SK-N-SH (cell line): ENCODE results near the gene KCNJ8. TPM values are rescaled to one million over a fixed set of nuclear protein-coding genes. Genes with fewer than 3 reads are reported as not detected.

Experiments
- CTCF ChIA-PET: fragments of 300-600, 350-600 bp; formaldehyde crosslinking; extraction: SDS; loops from one replicate; lab custom pipeline; 2021; lab: Yijun Ruan, JAX
- POLR2A ChIA-PET: fragments of 350-600 bp; sonication (Branson Sonifier 250); formaldehyde crosslinking; extraction: SDS; loops from one replicate; lab custom pipeline; 2020; ENCODE audit warnings: antibody characterized with exemption, inconsistent platforms; lab: Yijun Ruan, JAX
- DNase-seq: peaks from one replicate; pipeline ENCODE4 v3.0.0; 2012
- H2AFZ ChIP-seq: fragments of 200-600 bp; sonication (generic); 2 replicates; pipeline ENCODE4 v1.8.1; 2016; ENCODE audit warnings: antibody characterized with exemption, mild to moderate bottlenecking, low read depth
- H3F3A ChIP-seq: fragments of 200-600 bp; sonication (generic); replicated peaks from 2 replicates; pipeline ENCODE3; 2016; ENCODE audit warnings: antibody characterized with exemption, mild to moderate bottlenecking; ENCODE audit not compliant: insufficient read depth
- H3K27ac ChIP-seq, 2 experiments: fragments of 200-500 bp in 1 of 2; fragments of 200-600 bp in 1 of 2; sonication (Bioruptor generic) in 1 of 2; sonication (generic), shearing (Covaris generic) in 1 of 2; 2 replicates each; pipeline versions ENCODE4 v1.5.1 to v1.6.1; 2014 to 2016; ENCODE audit warnings: low read depth in 2 of 2, inconsistent platforms in 1 of 2, low read length in 1 of 2, mild to moderate bottlenecking in 1 of 2, mixed read lengths in 1 of 2
- H3K27me3 ChIP-seq: fragments of 200-600 bp; sonication (generic), shearing (Covaris generic); 2 replicates; pipeline ENCODE4 v1.6.1; 2016; ENCODE audit warnings: mixed run types; ENCODE audit not compliant: insufficient read depth
- H3K36me3 ChIP-seq, 2 experiments: fragments of 200-500 bp in 1 of 2; fragments of 200-600 bp in 1 of 2; sonication (Bioruptor generic) in 1 of 2; sonication (generic) in 1 of 2; replicated peaks in 1 of 2; 2 replicates each; pipeline versions ENCODE3 to v1.5.1; 2014 to 2016; ENCODE audit warnings: low read length in 1 of 2, mild to moderate bottlenecking in 1 of 2; ENCODE audit not compliant: insufficient read depth in 2 of 2, control insufficient read depth in 1 of 2
- H3K4me1 ChIP-seq, 2 experiments: fragments of 200-500 bp in 1 of 2; fragments of 200-600 bp in 1 of 2; sonication (Bioruptor generic) in 1 of 2; sonication (generic), shearing (Covaris generic) in 1 of 2; 2 replicates each; pipeline versions ENCODE4 v1.5.1 to v1.6.1; 2014 to 2016; ENCODE audit warnings: low read depth in 1 of 2, low read length in 1 of 2, mixed run types in 1 of 2; ENCODE audit not compliant: insufficient read depth in 2 of 2, control insufficient read depth in 1 of 2
- H3K4me2 ChIP-seq: fragments of 200-600 bp; sonication (generic), shearing (Covaris generic); 2 replicates; pipeline ENCODE4 v1.6.1; 2017; ENCODE audit warnings: mixed run types
- H3K4me3 ChIP-seq, 2 experiments: fragments of 200-500 bp in 1 of 2; fragments of 200-600 bp in 1 of 2; sonication (Bioruptor generic) in 1 of 2; sonication (generic), shearing (Covaris generic) in 1 of 2; 2 replicates each; pipeline versions ENCODE4 v1.5.1 to v1.8.1; 2014 to 2016; ENCODE audit warnings: low read depth in 2 of 2, inconsistent platforms in 1 of 2, low read length in 1 of 2, mild to moderate bottlenecking in 1 of 2, mixed read lengths in 1 of 2, moderate library complexity in 1 of 2
- H3K79me2 ChIP-seq: fragments of 200-600 bp; sonication (generic); 2 replicates; pipeline ENCODE4 v1.8.1; 2017; ENCODE audit warnings: mild to moderate bottlenecking; ENCODE audit not compliant: insufficient read depth
- H3K9ac ChIP-seq: fragments of 200-600 bp; sonication (generic); 2 replicates; pipeline ENCODE4 v1.6.1; 2017; ENCODE audit warnings: mixed run types
- H3K9me2 ChIP-seq: fragments of 200-600 bp; sonication (generic); 2 replicates; pipeline ENCODE4 v1.6.1; 2017; ENCODE audit warnings: mixed run types
- H3K9me3 ChIP-seq: fragments of 200-600 bp; sonication (generic); 2 replicates; pipeline ENCODE4 v1.6.1; 2017; ENCODE audit warnings: mixed run types, mild to moderate bottlenecking, moderate library complexity
- H4K20me1 ChIP-seq: fragments of 200-600 bp; sonication (generic); 2 replicates; pipeline ENCODE4 v1.6.1; 2017; ENCODE audit warnings: mild to moderate bottlenecking, mixed run types; ENCODE audit not compliant: insufficient read depth
- CHD2 ChIP-seq: fragments of 150-350 bp; IDR thresholded peaks from 2 replicates; pipeline ENCODE4 v1.6.1; 2018; ENCODE audit warnings: low read length; ENCODE audit not compliant: partially characterized antibody
- GATA2 ChIP-seq: sonication (generic); formaldehyde crosslinking; IDR thresholded peaks from 2 replicates; pipeline ENCODE4 v1.5.0; 2020; ENCODE audit warnings: mild to moderate bottlenecking, missing genetic modification reagents
- RFX5 ChIP-seq: IDR thresholded peaks from 2 replicates; pipeline ENCODE4 v1.6.1; 2012; ENCODE audit warnings: mild to moderate bottlenecking, improper control_type of control experiment, low read length
- SIN3A ChIP-seq: IDR thresholded peaks from 2 replicates; pipeline ENCODE4 v1.6.1; 2012; ENCODE audit warnings: low read depth, mild to moderate bottlenecking, low read length, moderate library complexity, borderline replicate concordance
- TAF1 ChIP-seq: IDR thresholded peaks from 2 replicates; pipeline ENCODE4 v1.6.1; 2012; ENCODE audit warnings: low read depth, mild to moderate bottlenecking, low read length, moderate library complexity, borderline replicate concordance
- YY1 ChIP-seq: IDR thresholded peaks from 2 replicates; pipeline ENCODE4 v1.4.0; 2012; ENCODE audit warnings: low read depth, mild to moderate bottlenecking
- WGBS: methylation state at CpG from one replicate; pipeline ENCODE4 v1.1.6; 2017; ENCODE audit warnings: low lambda C conversion rate; 5-methylcytosine and 5-hydroxymethylcytosine counted together
- polyA plus RNA-seq, 3 experiments: library from polyadenylated mRNA; depleted of rRNA; stranded (reverse); fragments of >200 nt; gene quantifications; 2 replicates each; pipeline ENCODE4 v1.2.3, GENCODE V29; 2012
- TF ChIP-seq, protein P1 (sequence below): IDR thresholded peaks from 2 replicates; pipeline ENCODE4 v1.4.0; 2012; ENCODE audit warnings: low read depth, borderline replicate concordance
- TF ChIP-seq, protein P2 (sequence below): IDR thresholded peaks from 2 replicates; pipeline ENCODE4; 2012
- TF ChIP-seq, protein P3 (sequence below): fragments of 200-600 bp; sonication (generic); IDR thresholded peaks from 2 replicates; pipeline ENCODE4 v1.6.1; 2017; ENCODE audit warnings: antibody characterized with exemption, mild to moderate bottlenecking, moderate library complexity
- TF ChIP-seq, protein P4 (sequence below): IDR thresholded peaks from 2 replicates; pipeline ENCODE4 v1.6.1; 2012; ENCODE audit warnings: mild to moderate bottlenecking, low read depth, low read length, moderate library complexity

KCNJ8 gene
- polyA plus RNA-seq, 1 of the 3 experiments (the other 2 are of a cell fraction): 0.15 TPM

DNA sequence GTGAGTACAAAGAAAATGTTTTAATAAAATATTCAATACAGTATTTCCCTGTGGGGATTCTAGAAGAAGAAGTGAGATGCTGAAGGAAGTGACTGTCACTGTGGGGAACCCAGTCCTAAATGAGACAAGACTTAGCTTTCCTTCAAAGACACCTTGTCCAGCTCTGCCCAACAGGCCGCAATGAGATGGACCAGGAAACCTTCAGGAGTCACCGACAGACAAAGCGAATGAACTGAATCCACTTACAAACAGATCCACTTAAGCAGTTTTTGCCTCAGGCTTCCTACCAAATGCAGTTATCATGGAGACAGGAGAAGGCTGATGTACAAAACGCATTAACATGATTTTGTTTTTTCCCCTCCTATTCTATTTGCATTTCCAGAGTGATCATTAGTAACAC lies 9.6 kb downstream of the KCNJ8 start (continued):
- TF ChIP-seq, protein P1, sequence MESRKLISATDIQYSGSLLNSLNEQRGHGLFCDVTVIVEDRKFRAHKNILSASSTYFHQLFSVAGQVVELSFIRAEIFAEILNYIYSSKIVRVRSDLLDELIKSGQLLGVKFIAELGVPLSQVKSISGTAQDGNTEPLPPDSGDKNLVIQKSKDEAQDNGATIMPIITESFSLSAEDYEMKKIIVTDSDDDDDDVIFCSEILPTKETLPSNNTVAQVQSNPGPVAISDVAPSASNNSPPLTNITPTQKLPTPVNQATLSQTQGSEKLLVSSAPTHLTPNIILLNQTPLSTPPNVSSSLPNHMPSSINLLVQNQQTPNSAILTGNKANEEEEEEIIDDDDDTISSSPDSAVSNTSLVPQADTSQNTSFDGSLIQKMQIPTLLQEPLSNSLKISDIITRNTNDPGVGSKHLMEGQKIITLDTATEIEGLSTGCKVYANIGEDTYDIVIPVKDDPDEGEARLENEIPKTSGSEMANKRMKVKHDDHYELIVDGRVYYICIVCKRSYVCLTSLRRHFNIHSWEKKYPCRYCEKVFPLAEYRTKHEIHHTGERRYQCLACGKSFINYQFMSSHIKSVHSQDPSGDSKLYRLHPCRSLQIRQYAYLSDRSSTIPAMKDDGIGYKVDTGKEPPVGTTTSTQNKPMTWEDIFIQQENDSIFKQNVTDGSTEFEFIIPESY: no peak
- TF ChIP-seq, protein P2, sequence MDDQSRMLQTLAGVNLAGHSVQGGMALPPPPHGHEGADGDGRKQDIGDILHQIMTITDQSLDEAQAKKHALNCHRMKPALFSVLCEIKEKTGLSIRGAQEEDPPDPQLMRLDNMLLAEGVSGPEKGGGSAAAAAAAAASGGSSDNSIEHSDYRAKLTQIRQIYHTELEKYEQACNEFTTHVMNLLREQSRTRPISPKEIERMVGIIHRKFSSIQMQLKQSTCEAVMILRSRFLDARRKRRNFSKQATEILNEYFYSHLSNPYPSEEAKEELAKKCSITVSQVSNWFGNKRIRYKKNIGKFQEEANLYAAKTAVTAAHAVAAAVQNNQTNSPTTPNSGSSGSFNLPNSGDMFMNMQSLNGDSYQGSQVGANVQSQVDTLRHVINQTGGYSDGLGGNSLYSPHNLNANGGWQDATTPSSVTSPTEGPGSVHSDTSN: no peak
- no peak for TF ChIP-seq TAF1
- TF ChIP-seq GATA2: peak; percentile 28; the same call in 1 of the 2 replicates
- peak; percentile 10 for TF ChIP-seq CHD2
- TF ChIP-seq, all 33 proteins: peak for 6

DNA sequence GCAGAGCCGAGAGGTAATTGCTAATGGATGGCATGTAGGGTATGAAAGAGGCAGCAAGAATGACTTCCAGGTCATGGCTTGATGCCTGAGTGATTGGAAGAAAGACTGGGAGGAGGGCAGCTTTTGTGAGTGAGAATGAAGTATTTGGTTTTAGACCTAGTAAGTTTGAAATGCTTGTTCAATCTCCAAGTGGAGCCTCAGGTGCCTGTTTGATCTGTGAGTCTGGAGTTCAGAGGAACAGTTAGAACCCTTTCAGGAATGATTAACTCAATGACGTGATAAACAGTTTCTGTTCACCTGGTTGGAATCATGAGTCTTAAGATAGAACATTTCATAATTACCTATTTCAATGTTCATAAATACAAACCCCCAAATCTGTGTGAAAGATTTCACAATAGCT lies 10.4 kb downstream of the KCNJ8 start:
- H3K4me3 ChIP-seq: no peak overlapping the region
- H3K9me3 ChIP-seq: no peaks in the 10 kb centered on the region
- no peak overlapping the region; a peak in 1 of 4 replicates for H3K27ac ChIP-seq
- no peaks in the 10 kb centered on the region for H3K79me2 ChIP-seq
- H3K9me2 ChIP-seq: no peaks in the 10 kb centered on the region
- H2AFZ ChIP-seq: no peak overlapping the region
- H3K36me3 ChIP-seq: no peaks in the 10 kb centered on the region
- POLR2A ChIA-PET: no interaction called here
- H3K27me3 ChIP-seq: no peaks in the 10 kb centered on the region
- H3K4me1 ChIP-seq: peaks cover 0 to 12% of the 10 kb centered on the region in 2 experiments; a peak in 2 of 4 replicates
- H3F3A ChIP-seq: no peaks in the 10 kb centered on the region
- H3K4me2 ChIP-seq: no peak overlapping the region
- CTCF ChIA-PET: interaction anchor here (0.8 to 1.9 kb wide), 5 partner anchors 9 to 226 kb away, joined by 3 to 4 read pairs (median 4); no protein-coding TSS in a partner anchor
- no peaks in the 10 kb centered on the region for H4K20me1 ChIP-seq
- DNase-seq: no peak
- no peak overlapping the region for H3K9ac ChIP-seq
- TF ChIP-seq, protein P3, sequence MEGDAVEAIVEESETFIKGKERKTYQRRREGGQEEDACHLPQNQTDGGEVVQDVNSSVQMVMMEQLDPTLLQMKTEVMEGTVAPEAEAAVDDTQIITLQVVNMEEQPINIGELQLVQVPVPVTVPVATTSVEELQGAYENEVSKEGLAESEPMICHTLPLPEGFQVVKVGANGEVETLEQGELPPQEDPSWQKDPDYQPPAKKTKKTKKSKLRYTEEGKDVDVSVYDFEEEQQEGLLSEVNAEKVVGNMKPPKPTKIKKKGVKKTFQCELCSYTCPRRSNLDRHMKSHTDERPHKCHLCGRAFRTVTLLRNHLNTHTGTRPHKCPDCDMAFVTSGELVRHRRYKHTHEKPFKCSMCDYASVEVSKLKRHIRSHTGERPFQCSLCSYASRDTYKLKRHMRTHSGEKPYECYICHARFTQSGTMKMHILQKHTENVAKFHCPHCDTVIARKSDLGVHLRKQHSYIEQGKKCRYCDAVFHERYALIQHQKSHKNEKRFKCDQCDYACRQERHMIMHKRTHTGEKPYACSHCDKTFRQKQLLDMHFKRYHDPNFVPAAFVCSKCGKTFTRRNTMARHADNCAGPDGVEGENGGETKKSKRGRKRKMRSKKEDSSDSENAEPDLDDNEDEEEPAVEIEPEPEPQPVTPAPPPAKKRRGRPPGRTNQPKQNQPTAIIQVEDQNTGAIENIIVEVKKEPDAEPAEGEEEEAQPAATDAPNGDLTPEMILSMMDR: no peak
- TF ChIP-seq, protein P4, sequence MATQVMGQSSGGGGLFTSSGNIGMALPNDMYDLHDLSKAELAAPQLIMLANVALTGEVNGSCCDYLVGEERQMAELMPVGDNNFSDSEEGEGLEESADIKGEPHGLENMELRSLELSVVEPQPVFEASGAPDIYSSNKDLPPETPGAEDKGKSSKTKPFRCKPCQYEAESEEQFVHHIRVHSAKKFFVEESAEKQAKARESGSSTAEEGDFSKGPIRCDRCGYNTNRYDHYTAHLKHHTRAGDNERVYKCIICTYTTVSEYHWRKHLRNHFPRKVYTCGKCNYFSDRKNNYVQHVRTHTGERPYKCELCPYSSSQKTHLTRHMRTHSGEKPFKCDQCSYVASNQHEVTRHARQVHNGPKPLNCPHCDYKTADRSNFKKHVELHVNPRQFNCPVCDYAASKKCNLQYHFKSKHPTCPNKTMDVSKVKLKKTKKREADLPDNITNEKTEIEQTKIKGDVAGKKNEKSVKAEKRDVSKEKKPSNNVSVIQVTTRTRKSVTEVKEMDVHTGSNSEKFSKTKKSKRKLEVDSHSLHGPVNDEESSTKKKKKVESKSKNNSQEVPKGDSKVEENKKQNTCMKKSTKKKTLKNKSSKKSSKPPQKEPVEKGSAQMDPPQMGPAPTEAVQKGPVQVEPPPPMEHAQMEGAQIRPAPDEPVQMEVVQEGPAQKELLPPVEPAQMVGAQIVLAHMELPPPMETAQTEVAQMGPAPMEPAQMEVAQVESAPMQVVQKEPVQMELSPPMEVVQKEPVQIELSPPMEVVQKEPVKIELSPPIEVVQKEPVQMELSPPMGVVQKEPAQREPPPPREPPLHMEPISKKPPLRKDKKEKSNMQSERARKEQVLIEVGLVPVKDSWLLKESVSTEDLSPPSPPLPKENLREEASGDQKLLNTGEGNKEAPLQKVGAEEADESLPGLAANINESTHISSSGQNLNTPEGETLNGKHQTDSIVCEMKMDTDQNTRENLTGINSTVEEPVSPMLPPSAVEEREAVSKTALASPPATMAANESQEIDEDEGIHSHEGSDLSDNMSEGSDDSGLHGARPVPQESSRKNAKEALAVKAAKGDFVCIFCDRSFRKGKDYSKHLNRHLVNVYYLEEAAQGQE: no peak
- TF ChIP-seq TAF1: no peak
- TF ChIP-seq YY1: no peak
- TF ChIP-seq SIN3A: no peak
- no peak for TF ChIP-seq RFX5
- WGBS: 23% methylated on average over 2 of the region's 2 CpGs
